IMR-90 (cell line): ENCODE data around the gene HSPB6. TPM values are rescaled to one million over a fixed set of nuclear protein-coding genes. Genes with fewer than 3 reads are reported as not detected.

Experiments used
- CHD1 ChIP-seq: IDR thresholded peaks from 2 replicates; pipeline ENCODE4 v1.6.1; 2012; ENCODE audit warnings: low read depth, low read length, improper control_type of control experiment
- ELK1 ChIP-seq: fragments of 150-350 bp; IDR thresholded peaks from 2 replicates; pipeline ENCODE4 v1.6.1; 2016; ENCODE audit warnings: low read depth, mild to moderate bottlenecking, low read length, moderate library complexity, borderline replicate concordance
- MAZ ChIP-seq: IDR thresholded peaks from 2 replicates; pipeline ENCODE4 v1.6.1; 2012; ENCODE audit warnings: low read depth, mild to moderate bottlenecking, low read length, improper control_type of control experiment, moderate library complexity, borderline replicate concordance
- NFE2L2 ChIP-seq: fragments of 150-350 bp; IDR thresholded peaks from 2 replicates; pipeline ENCODE4 v1.6.1; 2016; ENCODE audit warnings: low read depth, mild to moderate bottlenecking, low read length
- RCOR1 ChIP-seq: IDR thresholded peaks from 2 replicates; pipeline ENCODE4 v1.6.1; 2012; ENCODE audit warnings: mild to moderate bottlenecking, low read length, improper control_type of control experiment; ENCODE audit not compliant: insufficient replicate concordance
- polyA plus RNA-seq, 3 experiments: library from polyadenylated mRNA; depleted of rRNA; stranded (reverse); fragments of >200 nt; gene quantifications; 2 replicates each; pipeline ENCODE4 v1.2.3, GENCODE V29; 2012; ENCODE audit warnings: low replicate concordance in 1 of 3
- total RNA-seq: library from RNA; depleted of rRNA; stranded (reverse); fragments of >200 nt; gene quantifications from 2 replicates; pipeline ENCODE4 v1.2.3, GENCODE V29; 2012

Gene HSPB6
- total and polyA plus RNA-seq, 2 of the 4 experiments (the other 2 are of a cell fraction), result 5.7 to 206 TPM

- TF ChIP-seq ELK1 (no peak), CHD1 (no peak), NFE2L2 (no peak), RCOR1 (no peak), MAZ (no peak)
Observed at GRCh38 chr19:35725216-35725861, 31.5 kb downstream of the HSPB6 start (continued).
